ENCODE measurements around the gene ARHGAP21. TPM values are rescaled to one million over a fixed set of nuclear protein-coding genes. Genes with fewer than 3 reads are reported as not detected.

ARHGAP21 gene
- total and polyA plus RNA-seq, 9 of the 15 experiments (the other 6 are each of a cell fraction or from before 2014, with no cell fraction given) = 13.6 to 145 (median 60.8) TPM

- TF ChIP-seq CREB5 (CRISPR knock-in tag; IDR thresholded peaks at IDR 0.05) = no peak
- no peak for TF ChIP-seq SRSF3 (IDR thresholded peaks at IDR 0.05; ENCODE audit: insufficient read depth, low read length)
- no peak for TF ChIP-seq CLOCK (CRISPR knock-in tag; IDR thresholded peaks at IDR 0.05; ENCODE audit: borderline replicate concordance)
- no peak for TF ChIP-seq ZNF224 (CRISPR knock-in tag; IDR thresholded peaks at IDR 0.05)
- no peak for TF ChIP-seq CBX2 (IDR thresholded peaks at IDR 0.05; ENCODE audit: insufficient read depth, low read length, poor library complexity, severe bottlenecking)
- no peak for TF ChIP-seq GTF2A2 (tag; IDR thresholded peaks at IDR 0.05)
- TF ChIP-seq ZNF165 (CRISPR knock-in tag; IDR thresholded peaks at IDR 0.05; ENCODE audit: borderline replicate concordance) = no peak
- no peak for TF ChIP-seq JUND (IDR thresholded peaks at IDR 0.05; ENCODE audit: borderline replicate concordance, low read depth, low read length)
- no peak for TF ChIP-seq JUND (tag; IDR thresholded peaks at IDR 0.05; ENCODE audit: borderline replicate concordance, low read depth, low read length)
- no peak for TF ChIP-seq ZNF146 (CRISPR knock-in tag; IDR thresholded peaks at IDR 0.05; ENCODE audit: unreplicated experiment)
- no peak for TF ChIP-seq GABPB2 (CRISPR knock-in tag; conservative IDR thresholded peaks at IDR 0.05)
- no peak for TF ChIP-seq BCOR (IDR thresholded peaks at IDR 0.05)
- TF ChIP-seq HMG20B (CRISPR knock-in tag; IDR thresholded peaks at IDR 0.05) = no peak
Measured at GRCh38 chr10:24605141-24605540, 118.5 kb downstream of the ARHGAP21 start (continued).
